ENCODE measurements around the gene BMERB1. TPM values are rescaled to one million over a fixed set of nuclear protein-coding genes. Genes with fewer than 3 reads are reported as not detected.

The BMERB1 gene
- total RNA-seq, 1 experiment from 2014 or later: 29.1 TPM

- no peak overlapping the region for H3K27ac ChIP-seq
- no peaks in the 10 kb centered on the region for H3K27me3 ChIP-seq (replicated peaks)
- H3K4me1 ChIP-seq (replicated peaks): peaks cover 46% of the 10 kb centered on the region
Observed at GRCh38 chr16:15506441-15506840, 72.1 kb downstream of the BMERB1 start.

GRCh38 chr16:15507301-15507958 is 73.0 kb downstream of the BMERB1 start:
- H3K4me1 ChIP-seq (replicated peaks): peaks cover 36% of the 10 kb centered on the region

More at GRCh38 chr16:15506441-15506840, 72.1 kb downstream of the BMERB1 start:
- Histone ChIP-seq H3K4me3 (no peak overlapping the region), H3K9me3 (replicated peaks) (no peaks in the 10 kb centered on the region), H3K36me3 (no peaks in the 10 kb centered on the region)
- DNase-seq (ENCODE audit: low read depth in 1 of 2, low spot score in 2 of 2): no peak

GRCh38 chr16:15507959-15508627 is 73.7 kb downstream of the BMERB1 start:
- no peaks in the 10 kb centered on the region for H3K9me3 ChIP-seq (replicated peaks)
- no peak overlapping the region for H3K4me3 ChIP-seq
- H3K36me3 ChIP-seq: no peaks in the 10 kb centered on the region
- H3K27ac ChIP-seq: peak overlapping the region; percentile 52
- DNase-seq (ENCODE audit: low read depth in 1 of 2, low spot score in 2 of 2): no peak
- H3K4me1 ChIP-seq (replicated peaks): peaks cover 30% of the 10 kb centered on the region
- no peaks in the 10 kb centered on the region for H3K27me3 ChIP-seq (replicated peaks)

More at GRCh38 chr16:15507301-15507958, 73.0 kb downstream of the BMERB1 start:
- Histone ChIP-seq H3K27me3 (replicated peaks) (no peaks in the 10 kb centered on the region), H3K4me3 (no peak overlapping the region), H3K9me3 (replicated peaks) (no peaks in the 10 kb centered on the region), H3K27ac (peak overlapping the region; percentile 52), H3K36me3 (no peaks in the 10 kb centered on the region)
- DNase-seq (ENCODE audit: low read depth in 1 of 2, low spot score in 2 of 2): peak; percentile 60 to 71

- H3K27ac ChIP-seq: peak overlapping the region; percentile 31; the same call in 1 of the 2 replicates
- no peaks in the 10 kb centered on the region for H3K36me3 ChIP-seq
- no peak for DNase-seq (ENCODE audit: low read depth in 1 of 2, low spot score in 2 of 2)
- no peaks in the 10 kb centered on the region for H3K9me3 ChIP-seq (replicated peaks)
- no peaks in the 10 kb centered on the region for H3K27me3 ChIP-seq (replicated peaks)
- no peak overlapping the region for H3K4me3 ChIP-seq
- peaks cover 30% of the 10 kb centered on the region for H3K4me1 ChIP-seq (replicated peaks)
Observed at GRCh38 chr16:15509051-15509592, 74.7 kb downstream of the BMERB1 start.

GRCh38 chr16:15509593-15510535 is 75.5 kb downstream of the BMERB1 start:
- no peaks in the 10 kb centered on the region for H3K27me3 ChIP-seq (replicated peaks)
- peaks cover 30% of the 10 kb centered on the region for H3K4me1 ChIP-seq (replicated peaks)
- H3K36me3 ChIP-seq: no peaks in the 10 kb centered on the region
- DNase-seq (ENCODE audit: low read depth in 1 of 2, low spot score in 2 of 2): peak; percentile 55 to 57
- H3K4me3 ChIP-seq: no peak overlapping the region
- no peaks in the 10 kb centered on the region for H3K9me3 ChIP-seq (replicated peaks)
- H3K27ac ChIP-seq: peak overlapping the region; percentile 31; the same call in 1 of the 2 replicates

GRCh38 chr16:15510992-15511391 is 76.6 kb downstream of the BMERB1 start:
- DNase-seq (ENCODE audit: low read depth in 1 of 2, low spot score in 2 of 2): no peak
- Histone ChIP-seq H3K36me3 (peaks cover 2% of the 10 kb centered on the region; the same call in 1 of the 2 replicates), H3K4me3 (no peak overlapping the region), H3K4me1 (replicated peaks) (peaks cover 30% of the 10 kb centered on the region), H3K27me3 (replicated peaks) (no peaks in the 10 kb centered on the region), H3K27ac (no peak overlapping the region), H3K9me3 (replicated peaks) (no peaks in the 10 kb centered on the region)

GRCh38 chr16:15511759-15512487 is 77.5 kb downstream of the BMERB1 start:
- H3K27me3 ChIP-seq (replicated peaks): no peaks in the 10 kb centered on the region
- peaks cover 2% of the 10 kb centered on the region; the same call in 1 of the 2 replicates for H3K36me3 ChIP-seq
- DNase-seq (ENCODE audit: low read depth in 1 of 2, low spot score in 2 of 2): no peak
- no peak overlapping the region for H3K4me3 ChIP-seq
- no peaks in the 10 kb centered on the region for H3K9me3 ChIP-seq (replicated peaks)
- H3K4me1 ChIP-seq (replicated peaks): peaks cover 26% of the 10 kb centered on the region
- H3K27ac ChIP-seq: no peak overlapping the region

- Histone ChIP-seq H3K36me3 (peaks cover 2% of the 10 kb centered on the region; the same call in 1 of the 2 replicates), H3K27ac (no peak overlapping the region), H3K9me3 (replicated peaks) (no peaks in the 10 kb centered on the region), H3K4me1 (replicated peaks) (peaks cover 13% of the 10 kb centered on the region), H3K4me3 (no peak overlapping the region), H3K27me3 (replicated peaks) (no peaks in the 10 kb centered on the region)
- no peak for DNase-seq (ENCODE audit: low read depth in 1 of 2, low spot score in 2 of 2)
Observed at GRCh38 chr16:15513156-15513555, 78.8 kb downstream of the BMERB1 start.

- Histone ChIP-seq H3K27me3 (replicated peaks) (no peaks in the 10 kb centered on the region), H3K4me3 (no peak overlapping the region), H3K9me3 (replicated peaks) (no peaks in the 10 kb centered on the region), H3K4me1 (replicated peaks) (no peaks in the 10 kb centered on the region), H3K36me3 (peaks cover 2% of the 10 kb centered on the region; the same call in 1 of the 2 replicates), H3K27ac (no peak overlapping the region)
- DNase-seq (ENCODE audit: low read depth in 1 of 2, low spot score in 2 of 2): no peak
Observed at GRCh38 chr16:15515992-15516391, 81.6 kb downstream of the BMERB1 start.

GRCh38 chr16:15516609-15517008 is 82.2 kb downstream of the BMERB1 start:
- H3K9me3 ChIP-seq (replicated peaks): no peaks in the 10 kb centered on the region
- no peaks in the 10 kb centered on the region for H3K27me3 ChIP-seq (replicated peaks)
- H3K4me3 ChIP-seq: no peak overlapping the region
- H3K4me1 ChIP-seq (replicated peaks): no peaks in the 10 kb centered on the region
- no peak for DNase-seq (ENCODE audit: low read depth in 1 of 2, low spot score in 2 of 2)
- no peak overlapping the region for H3K27ac ChIP-seq
- H3K36me3 ChIP-seq: peaks cover 2% of the 10 kb centered on the region; the same call in 1 of the 2 replicates

GRCh38 chr16:15517743-15518377 is 83.5 kb downstream of the BMERB1 start:
- Histone ChIP-seq H3K4me3 (no peak overlapping the region), H3K36me3 (peaks cover 2% of the 10 kb centered on the region; the same call in 1 of the 2 replicates), H3K9me3 (replicated peaks) (no peaks in the 10 kb centered on the region), H3K27me3 (replicated peaks) (no peaks in the 10 kb centered on the region), H3K27ac (no peak overlapping the region), H3K4me1 (replicated peaks) (no peaks in the 10 kb centered on the region)
- no peak for DNase-seq (ENCODE audit: low read depth in 1 of 2, low spot score in 2 of 2)

Measured in SJSA1 (cell line).